Neural cell (in vitro differentiated cells): ENCODE results near the gene SLC13A5.

Experiments
- CTCF ChIP-seq: fragments of 450-650 bp; IDR thresholded peaks from 2 replicates; pipeline ENCODE4 v1.5.1; 2014; ENCODE audit warnings: antibody characterized with exemption, mild to moderate bottlenecking, moderate library complexity; ENCODE audit not compliant: poor library complexity, severe bottlenecking
- EZH2 ChIP-seq: fragments of 200-600, 300-800 bp; shearing (Covaris generic), sonication (generic); IDR thresholded peaks from 2 replicates; pipeline ENCODE4 v1.6.1; 2014; ENCODE audit warnings: antibody characterized with exemption, low read length, borderline replicate concordance, mild to moderate bottlenecking; ENCODE audit not compliant: insufficient read depth, poor library complexity, severe bottlenecking
- POLR2AphosphoS5 ChIP-seq: IDR thresholded peaks from 2 replicates; pipeline ENCODE4 v1.6.1; 2012
- RAD21 ChIP-seq: fragments of 450-650 bp; conservative IDR thresholded peaks from 2 replicates; pipeline ENCODE4 v1.6.1; 2014; ENCODE audit warnings: antibody characterized with exemption, mild to moderate bottlenecking, moderate library complexity

GRCh38 chr17:6651919-6652452 is 61.2 kb downstream of the SLC13A5 start:
- no peak for TF ChIP-seq RAD21
- no peak for TF ChIP-seq CTCF
- TF ChIP-seq EZH2: no peak
- TF ChIP-seq POLR2AphosphoS5: no peak
